PFSK-1 (cell line): ENCODE measurements around the gene UQCRC2.

Experiments used
- FOXP2 ChIP-seq: optimal IDR thresholded peaks from 2 replicates; pipeline ENCODE3; 2011; ENCODE audit warnings: borderline replicate concordance, control low read depth, inconsistent platforms; ENCODE audit not compliant: insufficient read depth; ENCODE audit errors: extremely low read length, extremely low read depth
- POLR2AphosphoS5 ChIP-seq: IDR thresholded peaks from 2 replicates; pipeline ENCODE4 v1.6.1; 2012; ENCODE audit warnings: low read depth, mild to moderate bottlenecking, control low read depth, low read length, moderate library complexity
- REST ChIP-seq, 2 experiments: IDR thresholded peaks; 2 replicates each; pipeline versions ENCODE4 v1.6.1 to v1.8.0; 2011 to 2012; ENCODE audit warnings: low read depth in 2 of 2, low read length in 2 of 2, control low read depth in 1 of 2, inconsistent platforms in 1 of 2, mild to moderate bottlenecking in 1 of 2, moderate library complexity in 1 of 2; ENCODE audit not compliant: insufficient read depth in 1 of 2
- SIN3A ChIP-seq: IDR thresholded peaks from 2 replicates; pipeline ENCODE4 v1.6.1; 2012; ENCODE audit warnings: mild to moderate bottlenecking, low read length, moderate library complexity, borderline replicate concordance; ENCODE audit not compliant: insufficient read depth
- TAF1 ChIP-seq: IDR thresholded peaks from 2 replicates; pipeline ENCODE4 v1.6.1; 2012; ENCODE audit warnings: low read length, control low read depth, borderline replicate concordance; ENCODE audit not compliant: insufficient read depth

Gene UQCRC2

GRCh38 chr16:22029632-22030031 is 76.5 kb downstream of the UQCRC2 start:
- TF ChIP-seq SIN3A (no peak), TAF1 (no peak)

GRCh38 chr16:22030087-22030812 is 77.1 kb downstream of the UQCRC2 start:
- no peak for TF ChIP-seq SIN3A
- no peak for TF ChIP-seq REST (IDR thresholded peaks at IDR 0.05; ENCODE audit: insufficient read depth in 1 of 2, low read depth in 2 of 2, low read length in 2 of 2)
- TF ChIP-seq POLR2AphosphoS5 = no peak
- TF ChIP-seq FOXP2 = no peak
- no peak for TF ChIP-seq TAF1

- TF ChIP-seq SIN3A (no peak), REST (IDR thresholded peaks at IDR 0.05; ENCODE audit: insufficient read depth in 1 of 2, low read depth in 2 of 2, low read length in 2 of 2) (no peak)
Observed at GRCh38 chr16:22031483-22032083, 78.4 kb downstream of the UQCRC2 start.
